MM.1S (cell line): ENCODE data around the gene INTS11.

Source experiments
- DNase-seq: peaks from one replicate; pipeline ENCODE4 v3.0.0-alpha.2; 2015
- H2AFZ ChIP-seq: fragments of 300-600 bp; sonication (generic); 2 replicates; pipeline ENCODE4 v1.6.0; 2016; ENCODE audit warnings: antibody characterized with exemption, low read length
- H3F3A ChIP-seq: fragments of 300-600 bp; sonication (generic); 2 replicates; pipeline ENCODE4 v1.6.1; 2016; ENCODE audit warnings: mild to moderate bottlenecking, antibody characterized with exemption, low read length, moderate library complexity, mixed read lengths; ENCODE audit not compliant: insufficient read depth
- H3K27ac ChIP-seq: fragments of 300-600 bp; sonication (generic); 2 replicates; pipeline ENCODE4 v1.5.1; 2016; ENCODE audit warnings: mild to moderate bottlenecking, low read length
- H3K27me3 ChIP-seq: fragments of 300-600 bp; sonication (generic); replicated peaks from 2 replicates; pipeline ENCODE4 v1.6.0; 2016; ENCODE audit warnings: low read length; ENCODE audit not compliant: insufficient read depth
- H3K36me3 ChIP-seq: fragments of 300-600 bp; sonication (generic); replicated peaks from 2 replicates; pipeline ENCODE4 v1.6.1; 2016; ENCODE audit warnings: mild to moderate bottlenecking, low read length, mixed read lengths; ENCODE audit not compliant: insufficient read depth
- H3K4me1 ChIP-seq: fragments of 300-600 bp; sonication (generic); 2 replicates; pipeline ENCODE4 v1.6.1; 2016; ENCODE audit warnings: low read length, mixed read lengths
- H3K4me2 ChIP-seq: fragments of 300-600 bp; sonication (generic); 2 replicates; pipeline ENCODE4 v1.6.0; 2016; ENCODE audit warnings: low read depth, low read length
- H3K4me3 ChIP-seq: fragments of 300-600 bp; sonication (generic); 2 replicates; pipeline ENCODE4 v1.5.1; 2016; ENCODE audit warnings: low read length, mixed read lengths
- H3K79me2 ChIP-seq: fragments of 300-600 bp; sonication (generic); 2 replicates; pipeline ENCODE4 v1.6.1; 2016; ENCODE audit warnings: mixed run types, low read length, mixed read lengths
- H3K9ac ChIP-seq: fragments of 300-600 bp; sonication (generic); 2 replicates; pipeline ENCODE4 v1.6.1; 2016; ENCODE audit warnings: low read length, mixed read lengths
- H3K9me2 ChIP-seq: fragments of 300-600 bp; sonication (generic); replicated peaks from 2 replicates; pipeline ENCODE4 v1.6.1; 2016; ENCODE audit warnings: mild to moderate bottlenecking, low read length, mixed read lengths; ENCODE audit not compliant: insufficient read depth
- H3K9me3 ChIP-seq: fragments of 300-600 bp; sonication (generic); replicated peaks from 2 replicates; pipeline ENCODE4 v1.6.1; 2016; ENCODE audit warnings: mild to moderate bottlenecking, low read length, mixed read lengths; ENCODE audit not compliant: insufficient read depth
- H4K20me1 ChIP-seq: fragments of 300-600 bp; sonication (generic); 2 replicates; pipeline ENCODE4 v1.6.1; 2016; ENCODE audit warnings: mild to moderate bottlenecking, low read length, moderate library complexity, mixed read lengths; ENCODE audit not compliant: insufficient read depth
- CTCF ChIP-seq: fragments of 300-600 bp; sonication (generic); IDR thresholded peaks from 2 replicates; pipeline ENCODE4 v1.5.1; 2016; ENCODE audit warnings: antibody characterized with exemption, low read length, mixed read lengths
- EZH2 ChIP-seq: fragments of 300-600 bp; sonication (generic); optimal IDR thresholded peaks from 2 replicates; pipeline ENCODE3; 2017; ENCODE audit warnings: low read depth, mild to moderate bottlenecking, antibody characterized with exemption, low read length, mixed read lengths
- EZH2phosphoT487 ChIP-seq: fragments of 300-600 bp; sonication (generic); IDR thresholded peaks from 2 replicates; pipeline ENCODE4 v1.6.1; 2018; ENCODE audit warnings: antibody characterized with exemption, low read length

INTS11 gene

GRCh38 chr1:1322418-1322817 lies 2.0 kb downstream of the INTS11 start:
- Histone ChIP-seq H3K4me2 (no peak overlapping the region), H3K36me3 (0 out of 2 replicates have a peak, but pooled peaks cover 3% of the 10 kb centered on the region), H3F3A (peaks cover 9% of the 10 kb centered on the region; the same call in 1 of the 2 replicates), H3K27me3 (no peaks in the 10 kb centered on the region), H3K9me3 (no peaks in the 10 kb centered on the region), H4K20me1 (peaks cover 12% of the 10 kb centered on the region; the same call in 1 of the 2 replicates), H2AFZ (no peak overlapping the region), H3K9ac (no peak overlapping the region), H3K4me3 (no peak overlapping the region), H3K79me2 (peaks cover 82% of the 10 kb centered on the region), H3K27ac (no peak overlapping the region), H3K9me2 (no peaks in the 10 kb centered on the region), H3K4me1 (peaks cover 3% of the 10 kb centered on the region; the same call in 1 of the 2 replicates)
- no peak for DNase-seq
- TF ChIP-seq EZH2 (no peak), EZH2phosphoT487 (no peak), CTCF (no peak)

GRCh38 chr1:1321477-1321876 lies 3.0 kb downstream of the INTS11 start:
- DNase-seq = no peak
- peaks cover 3% of the 10 kb centered on the region; the same call in 1 of the 2 replicates for H3K4me1 ChIP-seq
- H3K4me3 ChIP-seq = no peak overlapping the region
- H2AFZ ChIP-seq = no peak overlapping the region
- peaks cover 77% of the 10 kb centered on the region for H3K79me2 ChIP-seq
- no peaks in the 10 kb centered on the region for H3K9me3 ChIP-seq
- no peak overlapping the region for H3K9ac ChIP-seq
- H3K36me3 ChIP-seq = 0 out of 2 replicates have a peak, but pooled peaks cover 5% of the 10 kb centered on the region
- no peak overlapping the region for H3K4me2 ChIP-seq
- no peak overlapping the region for H3K27ac ChIP-seq
- H3K9me2 ChIP-seq = no peaks in the 10 kb centered on the region
- TF ChIP-seq CTCF (no peak), EZH2 (no peak), EZH2phosphoT487 (no peak)
- H3F3A ChIP-seq = peaks cover 11% of the 10 kb centered on the region; the same call in 1 of the 2 replicates
- H4K20me1 ChIP-seq = peaks cover 12% of the 10 kb centered on the region; the same call in 1 of the 2 replicates
- no peaks in the 10 kb centered on the region for H3K27me3 ChIP-seq

GRCh38 chr1:1320666-1321448 lies 3.6 kb downstream of the INTS11 start:
- Histone ChIP-seq H3F3A (peaks cover 11% of the 10 kb centered on the region; the same call in 1 of the 2 replicates), H3K9me3 (no peaks in the 10 kb centered on the region), H3K9ac (no peak overlapping the region), H3K4me2 (no peak overlapping the region), H3K79me2 (peaks cover 71% of the 10 kb centered on the region), H3K27ac (no peak overlapping the region), H3K27me3 (no peaks in the 10 kb centered on the region), H4K20me1 (peaks cover 12% of the 10 kb centered on the region; the same call in 1 of the 2 replicates), H3K9me2 (no peaks in the 10 kb centered on the region), H3K4me3 (no peak overlapping the region), H3K36me3 (0 out of 2 replicates have a peak, but pooled peaks cover 5% of the 10 kb centered on the region), H3K4me1 (peaks cover 3% of the 10 kb centered on the region; the same call in 1 of the 2 replicates), H2AFZ (no peak overlapping the region)
- no peak for DNase-seq
- TF ChIP-seq EZH2 (no peak), EZH2phosphoT487 (no peak), CTCF (no peak)
